HG03442 (cell line): ENCODE data around the gene PDLIM4.

Experiments
- ATAC-seq: cut with Tn5 transposase; IDR thresholded peaks from one replicate; pipeline ENCODE4 v1.9.1; 2021; ENCODE audit warnings: mild to moderate bottlenecking, moderate library complexity; ENCODE audit not compliant: unreplicated experiment

Gene PDLIM4

DNA sequence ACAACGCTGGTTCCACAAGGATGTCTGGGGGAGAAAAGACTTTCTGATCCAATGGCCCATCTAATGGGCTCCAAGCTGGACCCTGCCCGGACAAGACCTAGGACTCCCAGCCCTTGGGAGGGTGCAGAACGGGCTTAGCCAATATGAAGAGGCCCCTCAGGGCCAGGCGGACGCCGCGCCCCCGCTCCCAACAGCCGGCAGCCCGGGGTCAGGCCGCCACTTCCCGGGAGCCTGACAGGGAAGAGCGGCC is 30.3 kb upstream of the PDLIM4 start:
- ATAC-seq, result no peak

GRCh38 chr5:132227485-132228240 is 29.8 kb upstream of the PDLIM4 start, which contains the start of gene P4HA2:
TSS of gene P4HA2 (minus strand) at chr5:132227853. CDS start at chr5:132218626, 9,227 bp downstream.
- ATAC-seq, result peak; percentile 91

DNA sequence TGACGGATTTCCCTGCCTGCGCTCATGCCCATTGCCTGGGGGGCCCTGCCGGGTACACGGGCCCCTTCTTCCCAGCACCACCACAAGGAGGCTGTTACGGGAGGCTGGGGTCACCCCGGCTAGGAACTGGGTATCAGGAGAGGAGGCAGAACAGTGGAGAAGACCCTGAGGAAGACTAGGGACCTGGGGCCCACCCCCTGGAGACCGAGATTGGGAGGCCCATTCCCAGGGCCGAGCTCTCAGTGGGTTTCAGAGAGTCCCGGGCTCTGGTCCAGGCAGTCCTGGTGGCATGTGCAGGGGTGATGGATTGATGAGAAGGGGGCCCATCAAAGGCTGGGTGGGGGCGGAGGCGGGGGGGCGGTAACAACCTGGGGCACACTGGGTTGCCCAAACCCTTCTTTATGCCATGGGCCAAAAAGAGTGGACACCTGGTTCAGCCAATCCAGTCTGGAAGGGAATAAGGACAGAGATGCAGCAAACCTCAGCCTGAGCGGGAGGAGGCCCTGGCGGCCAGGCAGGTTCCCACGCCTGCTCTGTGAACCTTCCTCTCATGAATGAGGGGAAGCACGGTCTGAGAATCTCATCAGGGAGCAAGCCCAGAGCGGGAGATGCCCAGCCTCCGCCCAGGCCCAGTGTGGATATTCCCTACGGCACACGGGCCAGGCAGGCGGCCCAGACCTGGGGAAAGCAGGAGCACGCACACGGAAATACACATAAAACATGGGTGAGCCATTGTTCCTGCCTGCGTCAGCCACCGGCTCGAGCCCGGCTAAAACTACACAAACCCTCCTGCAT is 29.1 kb upstream of the PDLIM4 start:
- ATAC-seq, result peak; percentile 4

- ATAC-seq, result no peak
These were observed 28.3 kb upstream of the PDLIM4 start for GRCh38 chr5:132229236-132229635.

- no peak for ATAC-seq
These were observed 26.6 kb upstream of the PDLIM4 start for GRCh38 chr5:132230871-132231270.

- no peak for ATAC-seq
These were observed 25.0 kb upstream of the PDLIM4 start for GRCh38 chr5:132232465-132232864.

DNA sequence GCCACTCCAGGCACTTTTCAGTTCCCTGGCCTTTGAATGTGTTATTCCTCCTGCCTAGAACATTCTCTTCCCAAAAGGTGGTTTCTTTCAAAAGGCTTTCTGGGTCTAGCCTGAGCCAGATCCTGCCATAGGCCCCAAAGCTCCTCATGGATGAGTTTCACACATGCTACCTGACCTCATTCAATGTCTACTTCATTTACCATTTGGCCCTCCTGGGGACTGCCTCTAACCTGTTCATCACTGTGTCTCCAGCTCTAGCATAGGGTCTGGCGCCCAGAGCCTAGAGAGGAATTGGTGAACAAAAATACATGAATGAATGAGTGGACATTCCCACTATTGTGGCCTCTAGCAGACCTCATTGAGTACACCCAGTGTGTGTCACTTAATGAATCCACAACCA is 24.4 kb upstream of the PDLIM4 start:
- ATAC-seq, result no peak

GRCh38 chr5:132233811-132234683 is 23.4 kb upstream of the PDLIM4 start:
- ATAC-seq, result no peak

DNA sequence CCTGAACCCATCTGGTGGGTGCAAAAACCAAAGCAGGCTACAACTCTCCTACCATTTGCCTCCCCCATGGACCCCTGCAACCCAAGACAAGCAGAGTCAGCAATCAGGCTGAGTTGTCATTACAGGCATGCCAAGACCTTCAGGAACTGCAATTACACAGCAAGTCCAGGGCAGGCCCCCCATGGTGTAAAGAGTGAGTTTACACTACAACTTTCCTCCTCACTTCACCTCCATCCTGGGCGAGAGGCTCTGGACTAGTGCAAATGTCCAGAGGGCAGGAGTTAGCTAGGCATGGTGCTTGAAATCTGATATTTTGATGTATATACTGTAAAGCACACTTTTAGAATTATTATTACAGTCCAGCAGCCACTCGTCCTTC is 22.8 kb upstream of the PDLIM4 start:
- ATAC-seq, result no peak

DNA sequence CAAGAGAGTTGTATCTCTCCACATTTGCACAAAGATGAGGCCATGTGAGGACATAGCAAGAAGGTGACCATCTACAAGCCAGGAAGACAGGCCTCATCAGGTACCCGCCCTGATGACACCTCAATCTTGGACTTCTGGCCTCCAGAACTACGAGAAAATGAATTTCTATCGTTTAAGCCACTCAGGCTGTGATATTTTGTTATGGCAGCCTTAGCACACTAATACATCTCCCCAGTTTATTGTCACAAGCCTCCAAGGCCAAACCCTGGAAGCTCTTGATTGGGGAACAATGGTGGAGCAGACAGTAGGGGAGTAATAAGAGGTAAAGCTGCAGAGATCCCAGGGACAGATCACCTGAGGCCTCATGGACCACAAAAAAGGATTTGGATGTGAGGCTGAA is 22.2 kb upstream of the PDLIM4 start:
- ATAC-seq, result no peak

DNA sequence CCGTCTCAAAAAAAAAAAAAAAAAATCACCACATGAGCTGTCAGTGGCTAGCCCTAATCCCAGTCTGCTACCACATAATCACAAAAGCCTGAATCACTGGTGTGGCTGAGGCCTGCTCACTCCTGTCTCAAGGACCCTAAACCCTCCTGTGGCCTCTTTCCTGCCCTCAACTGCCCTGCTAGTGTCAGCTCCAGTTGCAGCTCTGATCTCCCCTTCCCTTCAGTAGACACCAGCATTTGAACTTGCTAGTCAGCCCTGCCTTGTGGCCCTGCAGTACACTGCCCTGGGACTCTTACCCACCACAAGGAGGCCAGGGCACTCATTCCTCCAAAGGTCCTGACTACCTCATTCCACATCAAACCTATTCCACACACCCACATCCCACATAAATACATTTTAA is 20.4 kb upstream of the PDLIM4 start:
- no peak for ATAC-seq

DNA sequence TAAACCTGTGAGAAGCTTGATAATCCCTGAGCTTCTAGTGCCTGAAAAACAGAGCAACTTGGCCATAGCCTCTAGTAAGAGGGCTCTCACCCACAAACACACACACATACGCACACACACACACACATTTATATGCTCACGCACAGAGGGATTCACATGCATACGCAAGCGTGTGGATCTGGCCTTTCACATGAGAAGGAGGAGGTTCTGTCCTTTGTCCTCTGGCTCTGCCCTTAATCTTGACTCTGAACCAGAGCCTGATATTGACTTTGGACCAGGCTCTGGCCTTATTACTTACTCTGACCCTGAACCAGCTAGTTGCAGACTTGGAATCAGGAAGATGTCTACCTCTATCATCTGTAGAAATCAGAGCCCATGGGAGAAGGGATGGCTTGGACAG is 19.8 kb upstream of the PDLIM4 start:
- no peak for ATAC-seq

GRCh38 chr5:132238169-132238744 is 19.2 kb upstream of the PDLIM4 start:
- ATAC-seq, result peak; percentile 64

GRCh38 chr5:132238901-132239500 is 18.5 kb upstream of the PDLIM4 start:
- no peak for ATAC-seq

- ATAC-seq, result no peak
These were observed 17.7 kb upstream of the PDLIM4 start for GRCh38 chr5:132239776-132240175.

- no peak for ATAC-seq
These were observed 14.0 kb upstream of the PDLIM4 start for GRCh38 chr5:132243366-132243977.

DNA sequence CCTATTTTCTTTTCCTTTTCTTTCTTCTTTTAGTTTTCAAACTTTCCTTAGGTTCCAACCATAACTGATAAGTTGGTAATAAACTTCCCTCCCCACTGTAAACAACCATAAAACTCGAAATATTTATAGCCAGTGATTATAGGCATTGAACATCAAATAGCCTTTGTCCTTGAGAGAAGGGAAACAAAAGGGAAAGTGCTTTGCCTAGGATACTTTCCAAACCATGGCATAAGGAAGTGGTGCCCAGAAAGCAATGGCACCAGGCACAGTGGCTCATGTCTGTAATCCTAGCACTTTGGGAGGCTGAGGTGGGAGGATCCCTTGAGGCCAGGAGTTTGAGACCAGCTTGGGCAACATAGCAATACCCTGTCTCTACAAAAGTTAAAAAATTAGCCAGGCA is 11.9 kb upstream of the PDLIM4 start:
- ATAC-seq, result no peak

DNA sequence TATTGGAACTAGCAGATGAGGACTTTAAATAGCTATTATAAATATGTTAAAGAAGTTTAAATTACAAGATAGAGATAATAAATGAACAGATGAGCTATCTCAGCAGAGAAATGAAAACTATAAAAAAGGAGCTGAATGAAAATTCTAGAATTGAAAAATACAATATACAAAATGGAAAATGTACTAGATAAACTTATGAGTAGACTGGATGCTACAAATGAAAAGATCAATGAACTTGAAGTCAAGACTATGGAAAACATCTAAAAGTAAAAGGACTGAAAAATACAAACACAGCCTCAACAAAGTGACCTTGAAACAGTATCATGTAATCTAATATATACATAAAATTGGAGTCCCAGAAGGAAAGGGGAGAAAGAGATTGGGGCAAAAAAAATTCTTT is 10.7 kb upstream of the PDLIM4 start:
- no peak for ATAC-seq

DNA sequence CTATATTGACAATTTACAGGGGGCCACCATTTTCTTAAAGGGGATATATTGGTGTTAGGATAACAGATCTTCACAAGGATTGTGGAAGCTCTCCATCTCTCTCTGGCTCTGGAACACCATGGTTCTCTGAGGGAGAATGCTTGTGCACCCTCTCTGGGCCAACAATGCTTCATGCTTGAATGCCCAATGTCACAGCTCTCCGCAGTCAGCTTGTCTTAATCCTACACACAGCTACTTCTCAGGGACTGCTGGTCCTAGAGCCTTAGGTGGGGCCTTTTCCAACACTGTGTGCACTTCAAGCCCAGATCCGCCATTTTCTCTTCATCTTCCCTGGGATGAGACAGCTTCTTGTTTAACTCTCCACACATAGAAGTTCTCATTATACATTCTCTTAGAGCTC is 6.9 kb upstream of the PDLIM4 start:
- no peak for ATAC-seq

GRCh38 chr5:132251220-132251725 is 6.2 kb upstream of the PDLIM4 start:
- ATAC-seq, result no peak
